C4-2B (cell line): ENCODE measurements around the gene PEPD.

Source experiments
- ZFX ChIP-seq: fragments of 450-650 bp; IDR thresholded peaks from 2 replicates; pipeline ENCODE4 v1.6.1; 2017
- TF ChIP-seq, protein P1 (sequence below): fragments of 450-650 bp; conservative IDR thresholded peaks from 2 replicates; pipeline ENCODE4 v1.5.1; 2017; ENCODE audit warnings: mild to moderate bottlenecking

DNA sequence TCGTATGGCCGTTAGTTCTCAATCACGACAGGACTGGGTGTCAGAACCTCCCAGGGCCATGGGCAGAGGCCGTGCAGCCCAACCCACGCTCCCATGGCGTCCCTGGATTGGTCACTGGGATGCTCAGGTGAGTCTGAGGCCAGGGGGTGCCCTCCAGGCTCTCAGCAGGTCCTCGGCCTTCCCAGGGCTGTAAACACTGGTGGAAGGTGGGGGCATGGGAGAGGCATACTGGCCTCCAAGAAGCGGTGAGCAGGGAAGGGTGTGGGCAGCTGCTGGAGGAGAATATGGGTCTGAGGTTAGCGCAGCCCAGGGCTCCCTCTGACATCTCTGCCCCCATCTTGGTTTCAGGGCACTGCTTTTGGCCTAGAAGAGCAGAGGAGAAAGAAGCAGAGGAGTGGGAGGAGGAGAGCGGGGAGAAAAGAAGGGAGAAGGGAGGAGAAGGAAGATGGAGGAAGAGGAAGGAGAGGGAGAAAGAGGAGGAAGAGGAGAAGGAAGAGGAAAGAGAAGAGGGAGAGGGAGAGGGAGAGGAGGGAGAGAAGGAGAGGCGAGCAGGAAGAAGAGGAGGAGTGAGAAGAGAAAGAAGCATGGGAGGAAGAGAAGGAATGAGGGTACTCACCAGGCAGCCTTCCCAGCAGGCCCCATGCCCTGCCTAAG, 85.8 kb downstream of the PEPD start:
- TF ChIP-seq, protein P1, sequence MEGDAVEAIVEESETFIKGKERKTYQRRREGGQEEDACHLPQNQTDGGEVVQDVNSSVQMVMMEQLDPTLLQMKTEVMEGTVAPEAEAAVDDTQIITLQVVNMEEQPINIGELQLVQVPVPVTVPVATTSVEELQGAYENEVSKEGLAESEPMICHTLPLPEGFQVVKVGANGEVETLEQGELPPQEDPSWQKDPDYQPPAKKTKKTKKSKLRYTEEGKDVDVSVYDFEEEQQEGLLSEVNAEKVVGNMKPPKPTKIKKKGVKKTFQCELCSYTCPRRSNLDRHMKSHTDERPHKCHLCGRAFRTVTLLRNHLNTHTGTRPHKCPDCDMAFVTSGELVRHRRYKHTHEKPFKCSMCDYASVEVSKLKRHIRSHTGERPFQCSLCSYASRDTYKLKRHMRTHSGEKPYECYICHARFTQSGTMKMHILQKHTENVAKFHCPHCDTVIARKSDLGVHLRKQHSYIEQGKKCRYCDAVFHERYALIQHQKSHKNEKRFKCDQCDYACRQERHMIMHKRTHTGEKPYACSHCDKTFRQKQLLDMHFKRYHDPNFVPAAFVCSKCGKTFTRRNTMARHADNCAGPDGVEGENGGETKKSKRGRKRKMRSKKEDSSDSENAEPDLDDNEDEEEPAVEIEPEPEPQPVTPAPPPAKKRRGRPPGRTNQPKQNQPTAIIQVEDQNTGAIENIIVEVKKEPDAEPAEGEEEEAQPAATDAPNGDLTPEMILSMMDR: no peak
- TF ChIP-seq ZFX: no peak
